PC-9 (cell line): ENCODE data around the gene LINC00237. TPM values are rescaled to one million over a fixed set of nuclear protein-coding genes. Genes with fewer than 3 reads are reported as not detected.

Source experiments
- Bru-seq: library from RNA; stranded (reverse); fragments of 400-500 nt; gene quantifications from one replicate; lab custom pipeline; 2021; lab: Mats Ljungman, UMichigan
- BruChase-seq, 2 experiments: library from RNA; stranded (reverse); fragments of 400-500 nt; gene quantifications; one replicate each; lab custom pipeline; 2021; lab: Mats Ljungman, UMichigan
- BruUV-seq: library from RNA; stranded (reverse); fragments of 400-500 nt; replicated peaks from 2 replicates; lab custom pipeline; 2021; lab: Mats Ljungman, UMichigan
- CTCF ChIA-PET: fragments of 300-600 bp; sonication (Branson Sonifier 250); formaldehyde crosslinking; loops from one replicate; lab custom pipeline; 2022; ENCODE audit warnings: antibody characterized with exemption; lab: Charles Lee
- POLR2A ChIA-PET: fragments of 300-600 bp; sonication (Branson Sonifier 250); formaldehyde crosslinking; loops from one replicate; lab custom pipeline; 2022; ENCODE audit warnings: antibody characterized with exemption; ENCODE audit not compliant: unreplicated experiment; lab: Charles Lee
- DNase-seq, 2 experiments: peaks; one replicate each; pipeline versions ENCODE4 v3.0.0 to v3.0.0-alpha.2; 2015 to 2022; ENCODE audit warnings: mixed read lengths in 1 of 2
- H2AFZ ChIP-seq: fragments of 200-600 bp; sonication (generic); 2 replicates; pipeline ENCODE4 v1.8.1; 2017; ENCODE audit warnings: antibody characterized with exemption
- H3F3A ChIP-seq: fragments of 200-600 bp; sonication (generic); 2 replicates; pipeline ENCODE4 v1.8.1; 2017; ENCODE audit warnings: antibody characterized with exemption, mild to moderate bottlenecking, low read depth; ENCODE audit not compliant: insufficient read depth
- H3K27ac ChIP-seq: fragments of 200-600 bp; sonication (generic); 2 replicates; pipeline ENCODE4 v1.6.1; 2016; ENCODE audit warnings: mixed run types
- H3K27me3 ChIP-seq: fragments of 200-600 bp; sonication (generic); 2 replicates; pipeline ENCODE4 v1.6.1; 2016; ENCODE audit warnings: low read depth, mixed run types; ENCODE audit not compliant: insufficient read depth
- H3K36me3 ChIP-seq: fragments of 200-600 bp; sonication (generic); 2 replicates; pipeline ENCODE4 v1.6.1; 2016; ENCODE audit warnings: low read depth, mixed run types
- H3K4me1 ChIP-seq: fragments of 200-600 bp; sonication (generic); replicated peaks from 2 replicates; pipeline ENCODE4 v1.6.1; 2016; ENCODE audit warnings: mixed run types; ENCODE audit not compliant: insufficient read depth
- H3K4me2 ChIP-seq: fragments of 200-600 bp; sonication (generic); 2 replicates; pipeline ENCODE4 v1.6.1; 2017; ENCODE audit warnings: mixed run types
- H3K4me3 ChIP-seq: fragments of 200-600 bp; sonication (generic); 2 replicates; pipeline ENCODE4 v1.6.1; 2016; ENCODE audit warnings: mixed run types
- H3K79me2 ChIP-seq: fragments of 200-600 bp; sonication (generic); 2 replicates; pipeline ENCODE4 v1.6.1; 2017; ENCODE audit warnings: low read depth, mixed run types
- H3K9me2 ChIP-seq: fragments of 200-600 bp; sonication (generic); 2 replicates; pipeline ENCODE4 v1.8.1; 2017; ENCODE audit warnings: mild to moderate bottlenecking; ENCODE audit not compliant: insufficient read depth
- H3K9me3 ChIP-seq: fragments of 200-600 bp; sonication (generic); 2 replicates; pipeline ENCODE4 v1.8.1; 2016; ENCODE audit warnings: low read depth; ENCODE audit not compliant: insufficient read depth
- H4K20me1 ChIP-seq: fragments of 200-600 bp; sonication (generic); 2 replicates; pipeline ENCODE4 v1.8.1; 2017; ENCODE audit not compliant: insufficient read depth
- EZH2 ChIP-seq: fragments of 200-600 bp; sonication (generic); IDR thresholded peaks from 2 replicates; pipeline ENCODE4 v1.8.0; 2017; ENCODE audit warnings: antibody characterized with exemption, low read depth
- intact Hi-C: fragments of 100-400 bp; cut with micrococcal nuclease; formaldehyde crosslinking; loops from one replicate; pipeline ENCODE4 v1.10.0; 2022; ENCODE audit not compliant: unreplicated experiment
- long read RNA-seq: library from polyadenylated mRNA; stranded (forward); transcript quantifications from one replicate; pipeline ENCODE4 v2.0.0, GENCODE V29; 2022
- total RNA-seq: library from RNA; stranded (reverse); gene quantifications from 2 replicates; pipeline ENCODE4 v1.2.3, GENCODE V29; 2021
- TF ChIP-seq, protein P1 (sequence below): fragments of 200-600 bp; sonication (generic); conservative IDR thresholded peaks from 2 replicates; pipeline ENCODE4 v1.6.1; 2017; ENCODE audit warnings: mixed run types, antibody characterized with exemption, mild to moderate bottlenecking, moderate library complexity

LINC00237 gene
- total RNA-seq (not detected in 2 replicates), Bru-seq, nascent RNA (not detected), BruChase-seq, experiment 1, labeled RNA remaining after a 2-hour chase (not detected), BruChase-seq, experiment 2, labeled RNA remaining after a 6-hour chase (not detected)
- long read RNA-seq, result 0 reads

GRCh38 chr20:21106171-21107017, at the start of gene LINC00237:
LINC00237 (minus strand) TSS chr20:21106358.
- TF ChIP-seq, protein P1, sequence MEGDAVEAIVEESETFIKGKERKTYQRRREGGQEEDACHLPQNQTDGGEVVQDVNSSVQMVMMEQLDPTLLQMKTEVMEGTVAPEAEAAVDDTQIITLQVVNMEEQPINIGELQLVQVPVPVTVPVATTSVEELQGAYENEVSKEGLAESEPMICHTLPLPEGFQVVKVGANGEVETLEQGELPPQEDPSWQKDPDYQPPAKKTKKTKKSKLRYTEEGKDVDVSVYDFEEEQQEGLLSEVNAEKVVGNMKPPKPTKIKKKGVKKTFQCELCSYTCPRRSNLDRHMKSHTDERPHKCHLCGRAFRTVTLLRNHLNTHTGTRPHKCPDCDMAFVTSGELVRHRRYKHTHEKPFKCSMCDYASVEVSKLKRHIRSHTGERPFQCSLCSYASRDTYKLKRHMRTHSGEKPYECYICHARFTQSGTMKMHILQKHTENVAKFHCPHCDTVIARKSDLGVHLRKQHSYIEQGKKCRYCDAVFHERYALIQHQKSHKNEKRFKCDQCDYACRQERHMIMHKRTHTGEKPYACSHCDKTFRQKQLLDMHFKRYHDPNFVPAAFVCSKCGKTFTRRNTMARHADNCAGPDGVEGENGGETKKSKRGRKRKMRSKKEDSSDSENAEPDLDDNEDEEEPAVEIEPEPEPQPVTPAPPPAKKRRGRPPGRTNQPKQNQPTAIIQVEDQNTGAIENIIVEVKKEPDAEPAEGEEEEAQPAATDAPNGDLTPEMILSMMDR, result no peak
- no peak for TF ChIP-seq EZH2
- CTCF ChIA-PET, result no interaction called here
- no peaks in the 10 kb centered on the region for H3K9me3 ChIP-seq
- H2AFZ ChIP-seq, result no peak within 1 kb of the TSS
- no peak within 1 kb of the TSS for H3K27ac ChIP-seq
- H3K79me2 ChIP-seq, result no peaks in the 10 kb centered on the region
- no peaks in the 10 kb centered on the region for H3K4me1 ChIP-seq
- H3K9me2 ChIP-seq, result no peaks in the 10 kb centered on the region
- no peaks in the 10 kb centered on the region for H3K36me3 ChIP-seq
- DNase-seq, result no peak
- BruUV-seq, result no TSS peak
- H3K4me3 ChIP-seq, result no peak within 1 kb of the TSS
- no peaks in the 10 kb centered on the region for H3F3A ChIP-seq
- POLR2A ChIA-PET, result no interaction called here
- intact Hi-C loops, result no loop called here
- H4K20me1 ChIP-seq, result no peaks in the 10 kb centered on the region
- no peak within 1 kb of the TSS for H3K4me2 ChIP-seq
- H3K27me3 ChIP-seq, result peaks cover 69% of the 10 kb centered on the region

GRCh38 chr20:21155268-21155667, 49.1 kb upstream of the LINC00237 start:
- no peak for DNase-seq
- no TSS peak for BruUV-seq
- POLR2A ChIA-PET, result no interaction called here
- H3K9me3 ChIP-seq, result 0 out of 2 replicates have a peak, but pooled peaks cover 5% of the 10 kb centered on the region
- H3K9me2 ChIP-seq, result no peaks in the 10 kb centered on the region
- CTCF ChIA-PET, result no interaction called here
- no peak overlapping the region for H3K27ac ChIP-seq
- H3K27me3 ChIP-seq, result no peaks in the 10 kb centered on the region
- TF ChIP-seq, protein P1, result no peak
- no peak for TF ChIP-seq EZH2
- no peak overlapping the region for H2AFZ ChIP-seq
- no peaks in the 10 kb centered on the region for H3K36me3 ChIP-seq
- H3K79me2 ChIP-seq, result no peaks in the 10 kb centered on the region
- H3K4me2 ChIP-seq, result no peak overlapping the region
- no peak overlapping the region for H3K4me3 ChIP-seq
- H3F3A ChIP-seq, result no peaks in the 10 kb centered on the region
- intact Hi-C loops, result no loop called here
- no peaks in the 10 kb centered on the region; the same call in 1 of the 2 replicates for H4K20me1 ChIP-seq
- no peaks in the 10 kb centered on the region; the same call in 1 of the 2 replicates for H3K4me1 ChIP-seq

DNA sequence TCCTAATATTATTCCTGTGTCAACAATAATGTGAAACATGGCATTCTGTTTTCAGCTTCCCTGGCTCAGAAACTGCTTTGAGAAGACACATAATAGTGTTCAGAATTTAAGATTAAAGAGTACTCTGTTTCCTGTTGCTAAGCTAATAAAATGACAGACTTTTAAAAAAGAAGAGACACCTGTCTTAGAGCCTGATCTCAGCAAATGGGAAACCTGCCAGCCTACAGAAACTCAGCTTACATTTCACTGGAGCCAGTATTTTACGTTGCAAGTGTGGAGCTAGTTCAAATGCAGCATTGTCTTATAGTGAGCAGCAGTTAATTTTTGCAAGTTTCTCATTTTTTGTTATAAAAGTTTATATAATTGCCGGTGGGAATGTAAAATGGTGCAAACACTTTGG, 48.5 kb upstream of the LINC00237 start:
- no peak overlapping the region for H3K4me2 ChIP-seq
- intact Hi-C loops, result no loop called here
- ChIA-PET POLR2A (no interaction called here), CTCF (no interaction called here)
- no peaks in the 10 kb centered on the region for H3K36me3 ChIP-seq
- H3K4me1 ChIP-seq, result no peaks in the 10 kb centered on the region; the same call in 1 of the 2 replicates
- BruUV-seq, result no TSS peak
- H3K27ac ChIP-seq, result no peak overlapping the region
- H4K20me1 ChIP-seq, result no peaks in the 10 kb centered on the region; the same call in 1 of the 2 replicates
- no peak for TF ChIP-seq EZH2
- TF ChIP-seq, protein P1, result no peak
- 0 out of 2 replicates have a peak, but pooled peaks cover 5% of the 10 kb centered on the region for H3K9me3 ChIP-seq
- no peaks in the 10 kb centered on the region for H3F3A ChIP-seq
- no peak overlapping the region for H3K4me3 ChIP-seq
- H3K79me2 ChIP-seq, result no peaks in the 10 kb centered on the region
- H2AFZ ChIP-seq, result no peak overlapping the region
- DNase-seq, result no peak
- no peaks in the 10 kb centered on the region for H3K9me2 ChIP-seq
- H3K27me3 ChIP-seq, result no peaks in the 10 kb centered on the region
